Activated T-helper 1 cell treated with anti-CD3 and anti-CD28 coated beads, Interleukin-12 subunit alpha, Interleukin-12 subunit beta, Interleukin-2, Interleukin-4 antibody, amounts not matched to agents 30 ng/mL and 10 ng/mL and 1 ng/mL, durations not matched to agents 14 hours and 24 hours and 36 hours (primary cell): ENCODE data around the gene CEACAM16. TPM values are rescaled to one million over a fixed set of nuclear protein-coding genes. Genes with fewer than 3 reads are reported as not detected.
A peak's percentile ranks its signal among the peaks of the same experiment; 100 is the strongest.

Experiments used
- DNase-seq: peaks from one replicate; pipeline ENCODE4 v3.0.0; 2021; ENCODE audit warnings: low spot score
- H3K27ac Mint-ChIP-seq: one replicate; pipeline ENCODE4 v1.8.0; 2021; ENCODE audit warnings: mild to moderate bottlenecking, mixed read lengths
- H3K27me3 Mint-ChIP-seq: one replicate; pipeline ENCODE4 v1.8.0; 2022; ENCODE audit warnings: mild to moderate bottlenecking, moderate library complexity, mixed read lengths; ENCODE audit not compliant: insufficient read depth
- H3K36me3 Mint-ChIP-seq: one replicate; pipeline ENCODE4 v1.8.0; 2021; ENCODE audit warnings: low read depth, mixed read lengths
- H3K4me1 Mint-ChIP-seq: one replicate; pipeline ENCODE4 v1.8.0; 2021; ENCODE audit warnings: low read depth, mixed read lengths
- H3K4me3 Mint-ChIP-seq: one replicate; pipeline ENCODE4 v1.8.0; 2021; ENCODE audit warnings: mild to moderate bottlenecking, moderate library complexity, mixed read lengths
- H3K9me3 Mint-ChIP-seq: one replicate; pipeline ENCODE4 v1.8.0; 2021; ENCODE audit warnings: mixed read lengths
- intact Hi-C: fragments of 100-400 bp; cut with micrococcal nuclease; formaldehyde crosslinking; loops from one replicate; pipeline ENCODE4 v1.15.1; 2024
- total RNA-seq: library from RNA; stranded (reverse); gene quantifications from 2 replicates; pipeline ENCODE4 v1.2.3, GENCODE V29; 2022

Gene CEACAM16
- not detected in 2 replicates for total RNA-seq

- no peak within 1 kb of the TSS for H3K4me3 Mint-ChIP-seq
- H3K4me1 Mint-ChIP-seq: peaks cover 19% of the 10 kb centered on the region
- no peak for DNase-seq
- peaks cover 10% of the 10 kb centered on the region for H3K27me3 Mint-ChIP-seq
- H3K9me3 Mint-ChIP-seq: no peaks in the 10 kb centered on the region
- peaks cover 4% of the 10 kb centered on the region for H3K36me3 Mint-ChIP-seq
- no peak within 1 kb of the TSS for H3K27ac Mint-ChIP-seq
- intact Hi-C loops: no loop called here
Measured at GRCh38 chr19:44698492-44699201, at the start of gene CEACAM16. Gene CEACAM16 (plus strand): TSS chr19:44699151. CDS start chr19:44701457, 2,306 bp downstream.

- Mint-ChIP-seq H3K4me1 (peaks cover 4% of the 10 kb centered on the region), H3K9me3 (no peaks in the 10 kb centered on the region), H3K36me3 (peaks cover 7% of the 10 kb centered on the region), H3K4me3 (no peak overlapping the region), H3K27ac (no peak overlapping the region), H3K27me3 (no peaks in the 10 kb centered on the region)
- no peak for DNase-seq
- intact Hi-C loops: no loop called here
Measured at GRCh38 chr19:44649578-44650145, 49.3 kb upstream of the CEACAM16 start.

GRCh38 chr19:44653343-44653742, 45.6 kb upstream of the CEACAM16 start:
- intact Hi-C loops: no loop called here
- Mint-ChIP-seq H3K36me3 (peaks cover 9% of the 10 kb centered on the region), H3K9me3 (no peaks in the 10 kb centered on the region), H3K4me1 (peaks cover 13% of the 10 kb centered on the region), H3K4me3 (no peak overlapping the region), H3K27me3 (no peaks in the 10 kb centered on the region), H3K27ac (no peak overlapping the region)
- DNase-seq: no peak

- Mint-ChIP-seq H3K9me3 (no peaks in the 10 kb centered on the region), H3K27ac (no peak overlapping the region), H3K36me3 (peaks cover 9% of the 10 kb centered on the region), H3K4me3 (no peak overlapping the region), H3K27me3 (no peaks in the 10 kb centered on the region), H3K4me1 (peaks cover 13% of the 10 kb centered on the region)
- intact Hi-C loops: loop anchor here (1.0 to 2.0 kb wide), 3 partner anchors 38 to 116 kb away; no protein-coding TSS in a partner anchor
- peak; percentile 66 for DNase-seq
Measured at GRCh38 chr19:44653977-44654774, 44.8 kb upstream of the CEACAM16 start.

GRCh38 chr19:44657211-44657921, 41.6 kb upstream of the CEACAM16 start:
- Mint-ChIP-seq H3K9me3 (no peaks in the 10 kb centered on the region), H3K27ac (no peak overlapping the region), H3K27me3 (no peaks in the 10 kb centered on the region), H3K36me3 (peaks cover 2% of the 10 kb centered on the region), H3K4me3 (no peak overlapping the region), H3K4me1 (peaks cover 13% of the 10 kb centered on the region)
- intact Hi-C loops: loop anchor here (1.0 kb wide), 1 partner anchor 86 kb away; no protein-coding TSS in a partner anchor
- DNase-seq: peak; percentile 45

- H3K9me3 Mint-ChIP-seq: no peaks in the 10 kb centered on the region
- no peak overlapping the region for H3K4me3 Mint-ChIP-seq
- DNase-seq: no peak
- intact Hi-C loops: no loop called here
- H3K27me3 Mint-ChIP-seq: no peaks in the 10 kb centered on the region
- no peak overlapping the region for H3K27ac Mint-ChIP-seq
- H3K36me3 Mint-ChIP-seq: peaks cover 2% of the 10 kb centered on the region
- H3K4me1 Mint-ChIP-seq: peaks cover 13% of the 10 kb centered on the region
Measured at GRCh38 chr19:44658069-44658733, 40.8 kb upstream of the CEACAM16 start.

GRCh38 chr19:44660081-44660480, 38.9 kb upstream of the CEACAM16 start:
- no peaks in the 10 kb centered on the region for H3K36me3 Mint-ChIP-seq
- H3K4me1 Mint-ChIP-seq: peaks cover 7% of the 10 kb centered on the region
- H3K9me3 Mint-ChIP-seq: no peaks in the 10 kb centered on the region
- H3K27me3 Mint-ChIP-seq: no peaks in the 10 kb centered on the region
- no peak overlapping the region for H3K27ac Mint-ChIP-seq
- intact Hi-C loops: no loop called here
- DNase-seq: no peak
- H3K4me3 Mint-ChIP-seq: no peak overlapping the region

GRCh38 chr19:44661205-44661604, 37.7 kb upstream of the CEACAM16 start:
- DNase-seq: no peak
- H3K27me3 Mint-ChIP-seq: no peaks in the 10 kb centered on the region
- no peaks in the 10 kb centered on the region for H3K36me3 Mint-ChIP-seq
- H3K27ac Mint-ChIP-seq: no peak overlapping the region
- no peak overlapping the region for H3K4me3 Mint-ChIP-seq
- H3K9me3 Mint-ChIP-seq: no peaks in the 10 kb centered on the region
- intact Hi-C loops: no loop called here
- H3K4me1 Mint-ChIP-seq: peaks cover 7% of the 10 kb centered on the region

- no peak for DNase-seq
- Mint-ChIP-seq H3K9me3 (no peaks in the 10 kb centered on the region), H3K4me1 (peaks cover 6% of the 10 kb centered on the region), H3K4me3 (no peak overlapping the region), H3K27ac (no peak overlapping the region), H3K27me3 (no peaks in the 10 kb centered on the region), H3K36me3 (no peaks in the 10 kb centered on the region)
- intact Hi-C loops: no loop called here
Measured at GRCh38 chr19:44661904-44662303, 37.0 kb upstream of the CEACAM16 start.

GRCh38 chr19:44662691-44663385, 36.1 kb upstream of the CEACAM16 start:
- Mint-ChIP-seq H3K9me3 (no peaks in the 10 kb centered on the region), H3K27ac (no peak overlapping the region), H3K27me3 (no peaks in the 10 kb centered on the region), H3K36me3 (no peaks in the 10 kb centered on the region), H3K4me1 (no peaks in the 10 kb centered on the region), H3K4me3 (no peak overlapping the region)
- no peak for DNase-seq
- intact Hi-C loops: no loop called here

- Mint-ChIP-seq H3K27me3 (no peaks in the 10 kb centered on the region), H3K27ac (no peak overlapping the region)
- DNase-seq: no peak
Measured at GRCh38 chr19:44663996-44664395, 35.0 kb upstream of the CEACAM16 start.

GRCh38 chr19:44664976-44665375, 34.0 kb upstream of the CEACAM16 start:
- Mint-ChIP-seq H3K4me3 (no peak overlapping the region), H3K36me3 (no peaks in the 10 kb centered on the region), H3K4me1 (no peaks in the 10 kb centered on the region), H3K27me3 (no peaks in the 10 kb centered on the region), H3K9me3 (no peaks in the 10 kb centered on the region), H3K27ac (no peak overlapping the region)
- intact Hi-C loops: no loop called here
- no peak for DNase-seq

More at GRCh38 chr19:44663996-44664395, 35.0 kb upstream of the CEACAM16 start:
- Mint-ChIP-seq H3K4me3 (no peak overlapping the region), H3K36me3 (no peaks in the 10 kb centered on the region), H3K4me1 (no peaks in the 10 kb centered on the region), H3K9me3 (no peaks in the 10 kb centered on the region)
- intact Hi-C loops: no loop called here
